ENCODE data around the gene ASCC3. TPM values are rescaled to one million over a fixed set of nuclear protein-coding genes. Genes with fewer than 3 reads are reported as not detected.

ASCC3 gene
- total RNA-seq, 2 experiments from 2014 or later: 28.5 to 47.5 TPM

DNA sequence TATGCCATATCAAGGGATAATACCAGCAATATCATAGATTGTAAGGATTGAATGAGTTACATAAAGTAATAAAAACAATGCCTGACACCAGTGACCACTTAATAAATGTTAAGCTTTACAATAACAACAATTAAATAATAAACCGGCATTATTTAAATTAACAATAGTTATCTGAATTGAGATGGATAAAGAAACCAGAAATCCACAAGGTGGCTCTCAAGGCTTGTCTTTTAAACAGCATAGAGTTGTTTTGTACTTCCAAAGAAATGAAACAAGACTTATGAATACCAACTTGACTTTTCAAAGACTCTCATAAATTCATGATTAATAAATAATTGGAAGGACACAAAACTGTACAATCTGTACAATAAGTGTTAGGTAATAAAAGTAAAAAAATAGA, 203.1 kb downstream of the ASCC3 start:
- Histone ChIP-seq H3K9me2 (ENCODE audit: insufficient read depth, low read length) (no peaks in the 10 kb centered on the region), H3K27ac (ENCODE audit: low read depth, low read length, poor library complexity, severe bottlenecking) (no peak overlapping the region), H3K9me3 (ENCODE audit: low read length) (no peaks in the 10 kb centered on the region), H2AFZ (ENCODE audit: low read length) (no peak overlapping the region), H3K36me3 (ENCODE audit: insufficient read depth, low read length) (peaks cover 3% of the 10 kb centered on the region; the same call in 1 of the 2 replicates), H3K79me2 (ENCODE audit: insufficient read depth, low read depth, low read length) (no peaks in the 10 kb centered on the region), H3K4me2 (ENCODE audit: low read length) (no peak overlapping the region), H3K4me1 (ENCODE audit: insufficient read depth, low read length, poor library complexity, severe bottlenecking) (no peaks in the 10 kb centered on the region), H3K4me3 (ENCODE audit: low read depth, low read length, poor library complexity, severe bottlenecking) (no peak overlapping the region), H4K20me1 (ENCODE audit: insufficient read depth, low read length) (no peaks in the 10 kb centered on the region)
- BruUV-seq (replicated peaks): no TSS peak
- TF ChIP-seq EZH2phosphoT487 (IDR thresholded peaks at IDR 0.05; ENCODE audit: borderline replicate concordance, low read depth, low read length): no peak
- TF ChIP-seq, protein P1, sequence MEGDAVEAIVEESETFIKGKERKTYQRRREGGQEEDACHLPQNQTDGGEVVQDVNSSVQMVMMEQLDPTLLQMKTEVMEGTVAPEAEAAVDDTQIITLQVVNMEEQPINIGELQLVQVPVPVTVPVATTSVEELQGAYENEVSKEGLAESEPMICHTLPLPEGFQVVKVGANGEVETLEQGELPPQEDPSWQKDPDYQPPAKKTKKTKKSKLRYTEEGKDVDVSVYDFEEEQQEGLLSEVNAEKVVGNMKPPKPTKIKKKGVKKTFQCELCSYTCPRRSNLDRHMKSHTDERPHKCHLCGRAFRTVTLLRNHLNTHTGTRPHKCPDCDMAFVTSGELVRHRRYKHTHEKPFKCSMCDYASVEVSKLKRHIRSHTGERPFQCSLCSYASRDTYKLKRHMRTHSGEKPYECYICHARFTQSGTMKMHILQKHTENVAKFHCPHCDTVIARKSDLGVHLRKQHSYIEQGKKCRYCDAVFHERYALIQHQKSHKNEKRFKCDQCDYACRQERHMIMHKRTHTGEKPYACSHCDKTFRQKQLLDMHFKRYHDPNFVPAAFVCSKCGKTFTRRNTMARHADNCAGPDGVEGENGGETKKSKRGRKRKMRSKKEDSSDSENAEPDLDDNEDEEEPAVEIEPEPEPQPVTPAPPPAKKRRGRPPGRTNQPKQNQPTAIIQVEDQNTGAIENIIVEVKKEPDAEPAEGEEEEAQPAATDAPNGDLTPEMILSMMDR (conservative IDR thresholded peaks at IDR 0.05; ENCODE audit: low read length): peak; percentile 47
- DNase-seq (ENCODE audit: low spot score): no peak
- ChIA-PET POLR2A (interaction anchor here (0.6 to 1.2 kb wide), 4 partner anchors 12 to 900 kb away, joined by 3 to 10 read pairs (median 4); no protein-coding TSS in a partner anchor), CTCF (ENCODE audit: unreplicated experiment) (no interaction called here)
- intact Hi-C loops (cut with micrococcal nuclease; ENCODE audit: unreplicated experiment): no loop called here

DNA sequence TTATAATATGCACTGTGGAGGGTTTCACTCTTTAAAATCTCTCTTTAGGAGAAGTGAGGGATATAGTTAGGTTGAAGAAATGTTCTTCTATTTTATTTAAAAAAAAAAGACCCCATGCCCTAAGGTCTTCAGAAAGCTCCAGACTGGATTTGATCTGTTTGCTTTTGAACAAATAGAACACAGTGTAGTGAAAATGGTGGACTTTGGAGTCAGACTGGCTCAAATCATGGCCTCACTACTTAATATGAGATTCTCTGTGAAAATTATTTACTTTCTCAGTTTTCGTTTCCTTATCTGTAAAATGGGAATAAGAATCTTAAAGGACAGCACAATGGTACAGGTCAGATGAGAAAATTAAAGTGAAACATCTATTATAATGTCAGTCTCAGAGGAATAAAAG, 203.9 kb downstream of the ASCC3 start:
- ChIA-PET CTCF (ENCODE audit: unreplicated experiment) (no interaction called here), POLR2A (no interaction called here)
- H2AFZ ChIP-seq (ENCODE audit: low read length): no peak overlapping the region
- intact Hi-C loops (cut with micrococcal nuclease; ENCODE audit: unreplicated experiment): no loop called here
- no peaks in the 10 kb centered on the region for H3K9me2 ChIP-seq (ENCODE audit: insufficient read depth, low read length)
- H3K9me3 ChIP-seq (ENCODE audit: low read length): no peaks in the 10 kb centered on the region
- no peak for DNase-seq (ENCODE audit: low spot score)
- no peak for TF ChIP-seq EZH2phosphoT487 (IDR thresholded peaks at IDR 0.05; ENCODE audit: borderline replicate concordance, low read depth, low read length)
- TF ChIP-seq, protein P1 (conservative IDR thresholded peaks at IDR 0.05; ENCODE audit: low read length): no peak
- H4K20me1 ChIP-seq (ENCODE audit: insufficient read depth, low read length): no peaks in the 10 kb centered on the region
- no peak overlapping the region for H3K4me2 ChIP-seq (ENCODE audit: low read length)
- no peaks in the 10 kb centered on the region for H3K79me2 ChIP-seq (ENCODE audit: insufficient read depth, low read depth, low read length)
- peaks cover 3% of the 10 kb centered on the region; the same call in 1 of the 2 replicates for H3K36me3 ChIP-seq (ENCODE audit: insufficient read depth, low read length)
- H3K27ac ChIP-seq (ENCODE audit: low read depth, low read length, poor library complexity, severe bottlenecking): no peak overlapping the region
- no peak overlapping the region for H3K4me3 ChIP-seq (ENCODE audit: low read depth, low read length, poor library complexity, severe bottlenecking)
- no TSS peak for BruUV-seq (replicated peaks)
- H3K4me1 ChIP-seq (ENCODE audit: insufficient read depth, low read length, poor library complexity, severe bottlenecking): no peaks in the 10 kb centered on the region

DNA sequence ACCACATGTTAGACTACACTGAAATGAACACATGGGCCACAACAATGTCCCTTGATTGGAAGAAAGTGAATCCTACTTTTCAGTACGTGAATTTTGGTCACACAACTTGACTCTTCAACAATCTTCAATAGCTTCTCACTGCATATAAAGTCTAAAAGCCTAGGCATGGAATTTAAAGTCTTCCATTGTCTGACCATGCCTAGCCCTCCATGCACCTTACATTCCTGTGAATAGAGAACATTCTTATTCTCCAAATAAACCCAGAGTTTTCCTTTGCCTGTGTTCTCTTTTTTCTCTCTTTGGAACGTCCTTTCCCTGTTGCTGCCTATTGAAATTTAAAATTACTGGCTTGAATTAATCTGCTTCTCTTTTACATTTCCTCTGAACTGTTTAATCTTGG, 207.5 kb downstream of the ASCC3 start:
- Histone ChIP-seq H3K27ac (ENCODE audit: low read depth, low read length, poor library complexity, severe bottlenecking) (no peak overlapping the region), H3K36me3 (ENCODE audit: insufficient read depth, low read length) (peaks cover 3% of the 10 kb centered on the region; the same call in 1 of the 2 replicates), H3K4me3 (ENCODE audit: low read depth, low read length, poor library complexity, severe bottlenecking) (no peak overlapping the region), H3K9me3 (ENCODE audit: low read length) (no peaks in the 10 kb centered on the region), H3K79me2 (ENCODE audit: insufficient read depth, low read depth, low read length) (no peaks in the 10 kb centered on the region), H3K9me2 (ENCODE audit: insufficient read depth, low read length) (peaks cover 3% of the 10 kb centered on the region; the same call in 1 of the 2 replicates), H2AFZ (ENCODE audit: low read length) (no peak overlapping the region), H3K4me2 (ENCODE audit: low read length) (no peak overlapping the region), H3K4me1 (ENCODE audit: insufficient read depth, low read length, poor library complexity, severe bottlenecking) (no peaks in the 10 kb centered on the region), H4K20me1 (ENCODE audit: insufficient read depth, low read length) (no peaks in the 10 kb centered on the region)
- no peak for DNase-seq (ENCODE audit: low spot score)
- BruUV-seq (replicated peaks): no TSS peak
- ChIA-PET CTCF (ENCODE audit: unreplicated experiment) (no interaction called here), POLR2A (no interaction called here)
- TF ChIP-seq EZH2phosphoT487 (IDR thresholded peaks at IDR 0.05; ENCODE audit: borderline replicate concordance, low read depth, low read length): no peak
- TF ChIP-seq, protein P1 (conservative IDR thresholded peaks at IDR 0.05; ENCODE audit: low read length): no peak
- intact Hi-C loops (cut with micrococcal nuclease; ENCODE audit: unreplicated experiment): no loop called here

Measured in OCI-LY7 (cell line).